ENCODE data around the gene UGT1A9.
"Not testable (repeated sequence)": the region's sequence is repeated elsewhere in the genome, so short reads cannot be mapped to it uniquely, and the experiment has no call there.

The UGT1A9 gene

DNA sequence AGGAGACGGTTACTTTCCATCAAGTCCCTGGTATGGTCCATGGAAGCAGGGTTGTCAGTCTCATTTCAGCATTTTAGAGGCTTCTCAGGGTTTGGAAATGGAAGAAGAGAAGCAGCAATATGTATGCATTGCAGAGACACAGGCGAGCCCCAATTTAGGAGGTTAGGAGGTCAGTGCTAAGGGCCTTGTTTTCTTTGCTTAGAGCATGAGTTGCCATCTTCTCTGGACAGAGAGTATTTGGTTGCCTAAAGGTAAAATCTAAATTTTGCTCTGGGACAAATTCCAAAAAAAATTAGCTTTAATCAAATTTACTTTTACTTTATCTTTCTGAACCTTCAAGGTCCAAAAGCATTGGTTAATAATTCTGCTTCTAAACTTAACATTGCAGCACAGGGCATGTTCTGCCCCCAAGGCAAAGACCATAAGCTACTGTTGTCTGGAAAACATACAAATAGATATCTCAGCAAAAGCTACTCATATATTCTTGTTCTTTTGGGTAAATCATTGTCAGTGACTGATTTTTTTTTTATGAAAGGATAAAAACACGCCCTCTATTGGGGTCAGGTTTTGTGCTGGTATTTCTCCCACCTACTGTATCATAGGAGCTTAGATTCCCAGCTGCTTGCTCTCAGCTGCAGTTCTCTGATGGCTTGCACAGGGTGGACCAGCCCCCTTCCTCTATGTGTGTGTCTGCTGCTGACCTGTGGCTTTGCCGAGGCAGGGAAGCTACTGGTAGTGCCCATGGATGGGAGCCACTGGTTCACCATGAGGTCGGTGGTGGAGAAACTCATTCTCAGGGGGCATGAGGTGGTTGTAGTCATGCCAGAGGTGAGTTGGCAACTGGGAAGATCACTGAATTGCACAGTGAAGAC lies at the start of gene UGT1A9:
TSS of gene UGT1A9 (plus strand) at position 609 of the 872 bp plus-strand sequence. CDS start at position 646, 37 bp downstream.
- DNase-seq: no peak

DNA sequence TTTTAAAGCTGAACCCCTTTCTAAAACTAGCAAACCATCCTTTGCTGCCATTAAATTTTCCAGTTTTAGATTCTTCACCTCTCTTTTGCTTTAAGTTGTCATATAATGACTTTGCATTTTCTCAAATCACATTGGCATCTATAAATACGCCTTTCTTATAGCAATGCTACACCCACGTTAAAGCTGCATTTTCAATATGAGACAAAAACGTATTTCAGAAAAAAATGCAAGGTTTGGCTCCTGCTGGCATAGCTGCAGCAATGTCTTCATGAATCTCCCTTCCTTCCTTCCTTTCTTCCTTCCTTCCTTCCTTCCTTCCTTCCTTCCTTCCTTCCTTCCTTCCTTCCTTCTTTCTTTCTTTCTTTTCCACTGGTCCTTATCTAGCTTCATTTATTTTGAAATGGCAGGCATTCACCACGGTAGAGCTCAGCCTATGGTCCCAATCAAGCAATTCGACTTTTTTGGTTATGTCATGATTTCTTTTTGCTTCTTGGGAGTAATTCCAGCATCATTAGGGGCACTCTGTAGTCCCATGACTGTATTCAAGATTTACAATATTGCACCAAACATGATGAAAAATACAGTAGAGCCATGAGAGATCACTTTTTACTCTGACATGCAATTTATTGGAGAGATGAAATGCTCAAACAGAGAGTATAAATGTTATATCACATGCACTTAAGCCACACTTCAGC lies 44.2 kb upstream of the UGT1A9 start:
- DNase-seq: no peak

DNA sequence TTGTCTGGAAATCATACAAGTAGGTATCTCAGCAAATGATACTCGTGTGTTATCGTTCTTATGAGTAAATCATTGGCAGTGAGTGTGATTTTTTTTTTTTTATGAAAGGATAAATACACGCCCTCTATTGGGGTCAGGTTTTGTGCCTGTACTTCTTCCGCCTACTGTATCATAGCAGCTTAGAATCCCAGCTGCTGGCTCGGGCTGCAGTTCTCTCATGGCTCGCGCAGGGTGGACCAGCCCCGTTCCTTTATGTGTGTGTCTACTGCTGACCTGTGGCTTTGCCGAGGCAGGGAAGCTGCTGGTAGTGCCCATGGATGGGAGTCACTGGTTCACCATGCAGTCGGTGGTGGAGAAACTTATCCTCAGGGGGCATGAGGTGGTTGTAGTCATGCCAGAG lies 35.4 kb upstream of the UGT1A9 start, which contains the start of gene UGT1A10:
TSS of gene UGT1A10 (plus strand) at position 143 of the 400 bp plus-strand sequence. CDS start at position 218, 75 bp downstream.
- not testable (repeated sequence) for DNase-seq

DNA sequence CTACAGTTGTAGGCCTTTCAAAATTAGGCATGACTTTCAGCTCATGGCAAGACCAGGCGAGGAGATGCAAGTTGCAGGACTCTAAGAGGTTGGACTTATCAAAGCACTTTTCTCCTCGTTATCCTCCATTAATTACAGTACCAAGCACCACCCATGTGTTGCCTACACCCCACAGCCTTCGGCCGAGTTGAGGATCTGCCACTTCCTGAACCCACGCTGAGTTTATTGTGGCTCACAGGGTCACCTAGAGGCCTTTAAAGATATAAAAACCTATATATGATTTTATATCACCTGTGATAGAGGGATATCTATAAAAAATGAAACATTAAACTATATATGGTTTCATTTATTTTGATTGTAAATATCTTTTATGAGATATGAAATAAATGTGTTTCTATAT lies 32.9 kb upstream of the UGT1A9 start:
- no peak for DNase-seq

DNA sequence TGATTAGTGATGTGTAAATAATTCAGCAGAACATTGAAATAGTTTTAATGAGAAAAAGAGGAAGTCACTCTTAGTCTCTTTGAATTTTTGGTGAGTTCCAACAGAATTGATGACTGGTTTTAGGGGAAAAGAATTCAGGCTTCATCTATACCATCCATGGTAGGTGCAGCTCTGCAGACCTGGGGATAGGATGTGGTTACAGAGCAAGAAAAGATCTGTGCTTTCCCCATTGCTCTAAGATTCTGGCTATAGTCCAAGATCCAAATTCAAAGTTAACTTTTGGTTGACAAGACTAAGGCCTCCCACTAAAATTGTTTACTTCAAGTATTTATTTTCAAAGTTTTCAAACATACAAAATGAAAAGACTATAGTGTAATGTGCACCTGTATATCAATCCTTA lies 31.8 kb upstream of the UGT1A9 start:
- DNase-seq: no peak

DNA sequence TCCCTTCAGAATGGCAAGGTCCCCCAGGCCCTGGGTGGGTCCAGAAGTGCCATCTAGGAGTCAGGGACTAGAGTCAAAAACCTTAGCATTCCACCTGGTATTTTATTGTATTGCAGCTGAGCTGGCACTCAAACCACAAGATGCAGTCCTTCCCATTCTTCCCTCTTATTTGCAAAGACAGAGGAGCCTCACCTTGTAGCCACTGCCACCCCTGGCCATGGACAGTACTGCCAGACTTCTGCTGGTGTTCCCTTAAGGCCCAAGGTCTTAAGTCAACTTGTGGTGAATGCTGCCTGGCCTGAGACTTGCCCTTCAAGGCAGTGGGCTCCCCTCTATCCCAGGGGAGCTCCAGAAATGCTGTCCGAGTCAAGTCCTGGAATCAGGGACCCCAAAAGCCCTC lies 28.6 kb upstream of the UGT1A9 start:
- no peak for DNase-seq

DNA sequence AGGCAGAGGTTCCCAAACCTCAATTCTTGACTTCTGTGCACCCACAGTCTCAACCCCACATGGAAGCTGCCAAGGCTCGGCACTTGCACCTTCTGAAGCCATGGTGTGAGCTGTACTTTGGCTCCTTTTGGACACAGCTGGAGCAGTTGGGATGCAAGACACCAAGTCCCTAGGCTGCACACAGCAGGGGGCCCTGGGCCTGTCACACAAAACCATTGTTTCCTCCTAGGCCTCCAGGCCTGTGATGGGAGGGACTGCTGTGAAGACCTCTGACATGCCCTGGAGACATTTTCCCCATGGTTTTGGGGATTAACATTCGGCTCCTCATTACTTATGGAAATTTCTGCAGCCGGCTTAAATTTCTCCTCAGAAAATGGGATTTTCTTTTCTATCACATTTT lies 25.7 kb upstream of the UGT1A9 start:
- not testable (repeated sequence) for DNase-seq

DNA sequence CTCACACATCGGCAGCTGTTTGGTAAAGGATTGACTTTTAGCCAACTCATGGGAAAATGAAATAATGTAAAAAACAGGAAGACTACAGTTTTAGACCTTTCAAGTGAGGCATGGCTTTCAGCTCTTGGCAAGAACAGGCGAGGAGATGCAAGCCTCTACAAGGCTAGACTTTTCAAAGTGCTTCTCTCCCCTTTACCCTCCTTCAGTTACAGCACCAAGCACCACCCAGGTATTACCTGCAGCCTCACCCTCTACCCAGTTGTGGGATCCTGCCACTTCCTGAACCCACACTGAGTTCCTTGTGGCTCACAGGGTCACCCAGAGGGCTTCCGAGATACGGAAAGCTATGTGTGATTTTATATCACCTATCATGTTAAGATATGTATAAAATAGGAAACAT lies 20.7 kb upstream of the UGT1A9 start:
- DNase-seq: no peak

DNA sequence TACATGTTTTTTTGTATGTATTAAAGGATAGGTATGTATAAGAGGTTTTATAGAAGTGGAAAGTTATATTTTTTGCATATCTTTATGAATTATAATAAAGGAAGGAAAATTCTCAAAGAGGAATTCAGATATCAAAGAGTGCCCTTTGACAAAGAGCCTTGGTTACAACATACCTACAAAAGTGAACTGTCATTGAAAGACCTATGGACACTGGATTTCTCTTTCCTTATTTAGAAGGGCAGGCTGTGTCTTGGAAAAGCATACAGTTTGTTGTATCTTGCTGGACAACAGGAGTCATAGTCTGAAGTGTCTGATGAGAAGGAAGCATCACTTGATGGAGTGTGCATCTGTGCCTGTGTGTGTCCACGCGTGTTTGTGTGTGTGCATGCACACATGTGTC lies 20.3 kb upstream of the UGT1A9 start:
- no peak for DNase-seq

DNA sequence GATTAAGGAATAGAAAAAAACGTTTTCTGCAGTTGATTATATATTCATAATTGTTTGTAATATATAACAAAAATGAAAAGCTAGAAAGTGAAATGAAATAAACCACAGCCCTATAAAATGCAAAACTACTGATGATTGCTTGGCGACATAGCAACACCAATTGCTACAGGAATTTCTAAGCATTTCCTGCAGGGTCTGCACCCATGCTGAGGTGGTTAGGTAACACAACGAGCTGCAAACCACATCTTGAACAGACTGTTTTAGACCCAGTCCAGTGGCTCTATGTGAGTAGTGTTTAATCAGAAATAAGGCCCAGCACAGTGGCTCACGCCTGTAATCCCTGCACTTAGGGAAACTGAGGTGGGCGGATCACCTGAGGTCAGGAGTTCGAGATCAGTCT lies 17.2 kb upstream of the UGT1A9 start:
- no peak for DNase-seq

DNA sequence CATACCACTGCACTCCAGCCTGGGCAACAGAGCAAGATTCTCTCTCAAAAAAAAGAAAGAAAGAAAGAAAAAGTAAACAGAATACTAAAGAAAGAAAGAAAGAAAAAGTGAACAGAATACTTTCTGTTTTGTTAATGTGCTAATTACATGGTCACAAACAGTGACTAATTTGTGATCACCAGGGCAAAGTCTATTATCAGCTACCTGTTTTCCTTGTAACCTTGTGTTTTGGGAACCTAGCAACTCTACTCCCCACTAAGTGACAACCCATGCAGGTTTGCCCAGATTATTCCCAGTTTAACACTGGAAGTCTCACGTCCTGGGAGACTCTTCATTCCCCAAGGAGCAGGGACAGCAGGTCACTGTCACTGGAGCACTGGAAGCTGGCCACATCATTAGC lies 16.7 kb upstream of the UGT1A9 start:
- DNase-seq: no peak

DNA sequence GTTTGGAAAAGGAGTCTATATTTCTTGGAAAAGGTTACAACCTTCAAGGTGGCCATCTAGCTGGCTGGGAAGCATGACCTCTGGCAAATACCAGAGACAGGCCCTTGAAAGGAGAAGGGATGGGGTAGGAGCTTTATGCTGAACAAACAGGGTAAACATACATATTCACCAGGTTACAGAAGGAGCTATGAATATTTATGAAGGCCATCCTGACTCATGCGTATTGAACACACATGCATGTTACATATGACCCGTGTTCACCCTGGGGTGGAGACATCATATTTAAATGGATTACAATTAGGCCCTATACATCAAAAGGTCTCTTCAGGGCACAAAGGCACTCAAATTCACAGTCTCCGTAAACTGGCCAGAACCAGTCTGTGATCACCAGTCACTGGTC lies 15.8 kb upstream of the UGT1A9 start:
- DNase-seq: not testable (repeated sequence)

DNA sequence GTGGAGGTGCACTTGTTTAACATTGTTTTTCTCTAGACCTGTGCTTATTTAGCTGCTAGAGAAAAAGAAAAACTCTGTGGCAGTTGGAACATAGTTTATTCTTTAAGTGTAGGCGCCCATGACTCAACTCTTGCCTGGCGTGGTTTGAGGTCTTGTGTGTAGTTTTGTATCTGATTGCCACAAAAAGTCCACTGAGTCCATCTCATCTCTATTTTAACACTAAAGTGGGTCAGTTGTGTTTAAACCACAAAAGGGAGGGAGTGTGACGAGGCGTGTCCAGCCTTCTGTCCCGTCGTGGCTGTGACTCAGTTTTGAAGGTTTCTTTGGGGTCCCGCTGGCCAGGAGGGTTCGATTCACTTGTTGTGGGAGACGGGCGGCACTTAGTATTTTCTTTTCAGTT lies 15.3 kb upstream of the UGT1A9 start:
- DNase-seq: no peak

DNA sequence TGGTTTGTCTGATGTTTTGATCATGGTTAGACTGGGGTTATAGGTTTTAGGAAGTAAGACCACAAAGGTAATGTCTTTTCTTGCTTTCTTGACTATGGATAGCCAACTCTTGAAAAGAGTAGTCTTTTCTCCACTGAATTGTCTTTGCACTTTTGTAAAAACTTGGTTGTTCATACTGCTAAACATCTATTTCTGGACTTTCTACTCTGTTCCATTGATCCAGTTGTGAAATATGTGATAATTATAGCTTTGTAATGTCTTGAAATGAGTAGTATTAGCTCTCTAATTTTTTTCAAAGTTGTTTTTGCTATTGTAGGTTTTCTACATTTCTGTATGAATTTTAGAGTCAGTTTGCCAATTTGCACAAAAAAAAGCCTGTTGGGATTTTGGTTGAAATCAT lies 13.1 kb upstream of the UGT1A9 start:
- DNase-seq: no peak

DNA sequence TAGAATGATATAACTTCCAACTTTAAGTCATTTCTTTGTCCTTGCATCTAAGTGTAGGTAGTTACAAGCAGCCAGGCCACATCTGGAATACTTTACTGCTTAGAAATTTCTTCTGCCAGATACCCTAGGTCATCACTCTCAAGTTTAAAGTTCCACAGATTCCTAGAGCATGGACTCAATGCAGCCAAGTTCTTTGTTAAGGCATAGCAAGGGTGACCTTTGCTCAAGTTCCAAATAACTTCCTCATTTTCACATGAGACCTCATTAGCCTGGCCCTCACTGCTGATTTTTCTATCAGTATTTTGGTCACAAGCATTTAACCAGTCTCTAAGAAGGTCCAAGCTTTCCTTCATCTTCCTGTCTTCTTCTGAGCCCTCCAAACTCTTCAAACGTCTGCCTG lies 7.8 kb upstream of the UGT1A9 start:
- no peak for DNase-seq

DNA sequence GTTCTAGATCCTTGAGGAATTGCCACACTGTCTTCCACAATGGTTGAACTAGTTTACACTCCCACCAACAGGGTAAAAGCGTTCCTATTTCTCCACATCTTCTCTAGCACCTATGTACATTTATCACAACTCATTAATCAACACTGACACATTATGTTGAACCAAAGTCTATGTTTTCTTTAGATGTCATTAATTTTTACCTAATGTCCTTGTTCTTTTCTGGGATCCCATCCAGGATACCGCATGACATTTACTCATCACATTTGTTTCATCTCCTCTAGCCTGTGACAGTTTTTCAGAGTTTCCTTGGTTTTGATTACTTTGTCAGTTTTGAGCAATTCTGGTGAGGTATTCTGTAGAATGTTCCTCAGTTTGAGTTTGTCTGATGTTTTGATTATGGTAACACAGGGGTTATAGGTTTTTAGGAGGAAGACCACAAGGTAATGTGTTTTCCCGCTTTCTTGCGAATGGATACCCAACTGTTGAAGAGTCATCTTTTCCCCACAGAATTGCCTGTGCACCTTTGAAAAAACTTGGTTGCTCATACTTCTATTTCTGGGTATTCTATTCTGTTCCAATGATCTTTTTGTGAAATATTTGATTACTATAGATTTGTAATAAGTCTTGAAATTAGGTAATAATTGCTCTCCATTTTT lies 3.0 kb upstream of the UGT1A9 start:
- no peak for DNase-seq

DNA sequence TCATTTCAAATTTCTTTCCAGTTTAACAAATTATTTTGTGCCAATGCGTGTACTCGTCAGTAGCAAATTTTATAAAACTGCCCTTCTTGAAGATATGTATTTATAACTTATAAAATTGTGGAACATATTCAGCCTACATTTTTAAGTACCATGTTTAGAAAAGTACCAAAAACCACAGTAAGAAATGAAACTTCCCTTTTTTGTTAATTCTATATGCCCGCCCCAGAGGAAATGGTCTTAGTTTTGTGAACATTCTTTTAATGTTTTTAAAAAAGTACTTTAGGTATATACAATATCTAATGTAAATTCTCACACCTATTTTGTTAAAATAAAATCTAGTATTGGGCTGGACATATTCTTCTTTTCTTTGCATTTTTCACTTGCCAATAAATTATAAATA lies 1.2 kb downstream of the UGT1A9 start:
- DNase-seq: peak in 1 of 2 experiments; percentile 32

DNA sequence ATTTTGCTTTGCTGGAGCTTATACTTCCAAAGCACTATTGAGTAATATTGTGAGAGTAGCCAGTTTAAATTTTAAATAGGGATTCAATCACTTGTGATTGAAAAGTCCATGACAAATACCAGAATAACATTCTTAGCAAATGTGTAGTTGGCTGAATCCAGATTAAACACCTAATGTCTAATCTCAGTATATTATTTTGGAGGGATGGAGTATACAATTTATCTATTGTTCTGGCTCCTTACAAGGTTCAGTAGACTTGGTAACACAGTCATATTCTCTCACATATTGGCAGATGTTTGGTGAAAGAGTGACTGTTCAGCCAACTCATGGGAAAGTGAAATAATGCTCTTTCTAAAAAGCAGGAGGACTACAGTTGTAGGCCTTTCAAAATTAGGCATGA lies 2.2 kb downstream of the UGT1A9 start:
- DNase-seq: no peak

DNA sequence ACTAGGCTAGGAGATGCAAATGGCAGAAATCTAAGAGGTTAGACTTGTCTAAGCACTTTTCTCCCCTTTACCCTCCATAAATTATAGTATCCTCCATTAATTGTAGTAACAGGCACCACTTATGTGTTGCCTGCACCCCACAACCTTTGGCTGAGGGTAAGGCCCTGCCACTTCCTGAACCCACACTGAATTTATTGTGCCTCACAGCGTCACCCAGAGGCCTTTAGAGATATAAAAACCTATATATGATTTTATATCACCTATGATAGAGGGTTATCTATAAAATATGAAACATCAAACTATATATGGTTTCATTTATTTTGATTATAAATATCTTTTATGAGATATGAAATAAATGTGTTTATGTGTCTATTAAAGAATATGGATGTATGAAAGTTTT lies 2.6 kb downstream of the UGT1A9 start:
- no peak for DNase-seq

DNA sequence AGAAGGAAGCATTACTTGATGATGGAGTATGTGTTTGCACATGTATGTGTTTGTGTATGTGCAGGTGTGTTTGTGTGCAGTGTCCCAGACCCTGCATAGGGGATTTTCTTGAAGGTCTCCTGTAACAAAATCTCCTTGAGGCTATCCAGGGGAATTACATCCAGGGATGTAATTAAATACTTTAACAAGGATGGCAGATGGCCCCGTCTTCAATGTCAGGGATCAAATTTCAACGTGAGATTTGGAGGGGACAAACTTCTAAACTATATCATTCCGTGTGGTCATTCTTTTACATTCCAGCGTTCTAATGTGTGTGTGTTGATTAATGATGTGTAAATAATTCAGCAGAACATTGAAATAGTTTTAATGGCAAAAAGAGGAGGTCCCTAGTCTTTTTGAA lies 3.3 kb downstream of the UGT1A9 start:
- DNase-seq: no peak

DNA sequence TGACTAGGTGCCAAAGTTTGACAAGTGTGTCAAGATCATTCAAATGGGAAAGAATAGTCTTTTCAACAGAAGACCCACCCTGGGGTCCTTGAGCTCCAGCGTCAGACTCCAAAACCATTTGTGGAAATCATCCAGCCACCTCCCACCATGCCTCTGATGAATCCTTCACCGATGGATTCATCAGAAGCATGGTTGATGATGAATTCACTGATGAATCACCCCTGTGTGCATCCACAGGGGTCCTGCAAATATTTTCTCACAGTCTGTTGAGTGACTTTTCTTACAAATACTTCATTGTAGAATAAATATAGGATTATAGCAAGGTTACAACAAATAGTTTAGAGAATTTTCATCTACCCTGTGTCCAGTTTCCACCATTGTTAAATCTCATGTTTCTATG lies 4.3 kb downstream of the UGT1A9 start:
- no peak for DNase-seq

DNA sequence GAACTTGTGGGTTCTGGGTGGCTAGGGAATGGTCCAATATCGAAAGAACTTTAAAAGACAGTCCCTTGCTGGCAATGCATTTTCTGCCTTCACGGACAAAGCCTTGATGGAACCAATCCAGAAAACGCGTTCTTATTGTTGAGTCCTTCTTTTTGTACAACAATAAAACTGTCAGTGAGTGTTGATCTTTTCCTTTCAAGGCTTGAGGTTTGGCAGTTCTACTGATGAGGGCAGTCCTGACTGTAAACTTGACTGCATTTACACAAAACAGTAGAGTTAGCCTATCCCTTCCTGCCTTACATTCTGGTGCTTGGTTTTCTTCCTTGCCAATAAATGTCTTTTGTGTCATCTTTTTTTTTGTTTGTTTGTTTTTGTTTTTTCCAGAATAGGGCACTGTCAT lies 7.5 kb downstream of the UGT1A9 start:
- no peak for DNase-seq

DNA sequence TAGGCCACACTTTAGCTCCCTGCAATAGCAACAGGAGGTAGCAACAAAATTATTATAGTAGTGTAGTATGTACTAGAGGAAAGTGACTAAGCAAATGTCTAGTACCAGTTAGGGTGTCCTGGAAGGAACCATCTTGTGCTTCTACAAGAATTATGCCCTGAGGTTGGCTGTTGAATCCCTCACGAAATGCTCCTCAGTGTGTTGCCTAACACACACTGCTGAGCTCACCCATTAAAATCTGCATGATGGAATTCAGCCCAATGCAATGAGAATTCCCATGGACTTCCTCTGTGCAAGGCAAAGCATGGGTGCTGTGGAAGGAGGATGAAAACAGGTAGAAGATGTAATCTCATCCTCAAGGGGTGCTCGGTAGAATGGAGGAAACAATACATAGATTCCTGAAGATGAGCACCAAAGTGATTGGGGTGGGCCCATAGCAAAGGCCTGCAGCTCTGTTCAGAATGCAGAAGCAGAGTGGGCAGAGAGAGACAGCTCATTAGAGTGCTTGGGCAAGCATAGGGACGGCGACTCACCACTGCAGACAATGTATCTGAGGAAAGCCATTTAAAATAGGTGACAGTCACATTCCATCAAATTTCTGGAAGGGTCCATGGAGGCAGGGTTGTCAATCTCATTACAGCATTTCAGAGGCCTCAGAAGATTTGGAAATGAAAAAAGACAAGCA lies 8.8 kb downstream of the UGT1A9 start:
- no peak for DNase-seq
